GM19397 (cell line): Measurements from ENCODE around the gene CERS5.
A peak's percentile ranks its signal among the peaks of the same experiment; 100 is the strongest.

Source experiments
- ATAC-seq: cut with Tn5 transposase; IDR thresholded peaks from one replicate; pipeline ENCODE4 v1.9.1; 2021; ENCODE audit warnings: mild to moderate bottlenecking, moderate library complexity; ENCODE audit not compliant: unreplicated experiment

The CERS5 gene

GRCh38 chr12:50142993-50143392 is 24.2 kb downstream of the CERS5 start:
- ATAC-seq: no peak

GRCh38 chr12:50132505-50133135 is 34.5 kb downstream of the CERS5 start:
- ATAC-seq: no peak

- no peak for ATAC-seq
Measured at GRCh38 chr12:50129290-50129689, 37.9 kb downstream of the CERS5 start.

GRCh38 chr12:50127546-50127945 is 39.6 kb downstream of the CERS5 start:
- ATAC-seq: no peak

- ATAC-seq: no peak
Measured at GRCh38 chr12:50123203-50123602, 44.0 kb downstream of the CERS5 start.

GRCh38 chr12:50121641-50122040 is 45.5 kb downstream of the CERS5 start:
- no peak for ATAC-seq

- no peak for ATAC-seq
Measured at GRCh38 chr12:50120953-50121352, 46.2 kb downstream of the CERS5 start.

GRCh38 chr12:50120521-50120920 is 46.6 kb downstream of the CERS5 start:
- no peak for ATAC-seq

- no peak for ATAC-seq
Measured at GRCh38 chr12:50119387-50119786, 47.8 kb downstream of the CERS5 start.

- ATAC-seq: no peak
Measured at GRCh38 chr12:50117057-50117622, 50.0 kb downstream of the CERS5 start.

GRCh38 chr12:50112456-50113218 is 54.5 kb downstream of the CERS5 start:
- ATAC-seq: no peak

- peak; percentile 83 for ATAC-seq
Measured at GRCh38 chr12:50111693-50112455, 55.3 kb downstream of the CERS5 start, which contains the start of gene COX14. Gene COX14, plus strand, starts transcription at chr12:50112236. Its CDS starts 7,808 bp downstream, at chr12:50120044.

- peak; percentile 4 for ATAC-seq
Measured at GRCh38 chr12:50111395-50111692, 55.8 kb downstream of the CERS5 start.

- ATAC-seq: no peak
Measured at GRCh38 chr12:50110762-50111351, 56.3 kb downstream of the CERS5 start.

GRCh38 chr12:50110127-50110761 is 56.9 kb downstream of the CERS5 start:
- ATAC-seq: no peak

- no peak for ATAC-seq
Measured at GRCh38 chr12:50109319-50109718, 57.9 kb downstream of the CERS5 start.

- no peak for ATAC-seq
Measured at GRCh38 chr12:50107416-50108268, 59.5 kb downstream of the CERS5 start.

- no peak for ATAC-seq
Measured at GRCh38 chr12:50106907-50107306, 60.3 kb downstream of the CERS5 start.

- ATAC-seq: no peak
Measured at GRCh38 chr12:50105913-50106450, 61.2 kb downstream of the CERS5 start.
